GM12864 (cell line): ENCODE measurements around the gene MAPT.

ENCODE experiments used
- DNase-seq: peaks from one replicate; pipeline ENCODE4 v3.0.0-alpha.2; 2011; ENCODE audit warnings: low read depth
- H3K4me3 ChIP-seq: 2 replicates; pipeline ENCODE4 v1.5.1; 2011; ENCODE audit warnings: mild to moderate bottlenecking, low read depth, low read length, control low read depth
- CTCF ChIP-seq: IDR thresholded peaks from 2 replicates; pipeline ENCODE4 v1.5.1; 2011; ENCODE audit warnings: low read depth, mild to moderate bottlenecking, moderate library complexity, low read length, control low read depth, inconsistent platforms; ENCODE audit errors: missing control alignments

Gene MAPT

GRCh38 chr17:45886852-45887251 is 7.5 kb upstream of the MAPT start:
- no peak for TF ChIP-seq CTCF
- H3K4me3 ChIP-seq: no peak overlapping the region
- no peak for DNase-seq

- no peak for TF ChIP-seq CTCF
- no peak overlapping the region for H3K4me3 ChIP-seq
- DNase-seq: no peak
These were observed 6.0 kb upstream of the MAPT start for GRCh38 chr17:45888392-45888791.

GRCh38 chr17:45889579-45889978 is 4.8 kb upstream of the MAPT start:
- DNase-seq: no peak
- TF ChIP-seq CTCF: no peak
- H3K4me3 ChIP-seq: no peak overlapping the region

- no peak for DNase-seq
- H3K4me3 ChIP-seq: no peak overlapping the region
- no peak for TF ChIP-seq CTCF
These were observed 681 bp upstream of the MAPT start for GRCh38 chr17:45893725-45894021.

GRCh38 chr17:45895304-45895968 is 1.1 kb downstream of the MAPT start:
- DNase-seq: no peak
- no peak overlapping the region; the same call in 1 of the 2 replicates for H3K4me3 ChIP-seq
- no peak for TF ChIP-seq CTCF

- no peak for TF ChIP-seq CTCF
- DNase-seq: no peak
- H3K4me3 ChIP-seq: no peak overlapping the region
These were observed 1.8 kb downstream of the MAPT start for GRCh38 chr17:45895969-45896785.
